Measurements from ENCODE around the gene OR7A5.
"Not testable (repeated sequence)": the region's sequence is repeated elsewhere in the genome, so short reads cannot be mapped to it uniquely, and the experiment has no call there.

The OR7A5 gene

GRCh38 chr19:14798760-14799159, 36.2 kb downstream of the OR7A5 start:
- H3K27me3 ChIP-seq (ENCODE audit: insufficient read depth, low read depth): no peaks in the 10 kb centered on the region; the same call in 1 of the 2 replicates
- H4K20me1 ChIP-seq (ENCODE audit: insufficient read depth): no peaks in the 10 kb centered on the region
- no peak overlapping the region for H3K4me2 ChIP-seq
- H3K4me3 ChIP-seq (IDR thresholded peaks at IDR 0.05; ENCODE audit: insufficient read depth, low read depth, low read length): no peak overlapping the region
- no peak overlapping the region for H2AFZ ChIP-seq (ENCODE audit: low read depth)
- H3K4me1 ChIP-seq (ENCODE audit: low read depth, poor library complexity, severe bottlenecking): no peaks in the 10 kb centered on the region
- H3K27ac ChIP-seq: no peak overlapping the region
- no peaks in the 10 kb centered on the region for H3K36me3 ChIP-seq (ENCODE audit: insufficient read depth)
- H3K79me2 ChIP-seq (ENCODE audit: insufficient read depth, low read depth): no peaks in the 10 kb centered on the region
- H3K9ac ChIP-seq: no peak overlapping the region
- TF ChIP-seq CTCF (conservative IDR thresholded peaks at IDR 0.05; ENCODE audit: low read depth, low read length): no peak

- Histone ChIP-seq H2AFZ (ENCODE audit: low read depth) (no peak overlapping the region), H3K4me2 (no peak overlapping the region), H3K27me3 (ENCODE audit: insufficient read depth, low read depth) (no peaks in the 10 kb centered on the region; the same call in 1 of the 2 replicates), H3K27ac (no peak overlapping the region), H4K20me1 (ENCODE audit: insufficient read depth) (no peaks in the 10 kb centered on the region), H3K4me1 (ENCODE audit: low read depth, poor library complexity, severe bottlenecking) (no peaks in the 10 kb centered on the region), H3K36me3 (ENCODE audit: insufficient read depth) (no peaks in the 10 kb centered on the region), H3K9ac (no peak overlapping the region), H3K79me2 (ENCODE audit: insufficient read depth, low read depth) (no peaks in the 10 kb centered on the region), H3K4me3 (IDR thresholded peaks at IDR 0.05; ENCODE audit: insufficient read depth, low read depth, low read length) (no peak overlapping the region)
- no peak for TF ChIP-seq CTCF (conservative IDR thresholded peaks at IDR 0.05; ENCODE audit: low read depth, low read length)
Observed at GRCh38 chr19:14796021-14796420, 39.0 kb downstream of the OR7A5 start.

- H3K79me2 ChIP-seq (ENCODE audit: insufficient read depth, low read depth): no peaks in the 10 kb centered on the region
- H2AFZ ChIP-seq (ENCODE audit: low read depth): no peak overlapping the region
- H3K4me3 ChIP-seq (IDR thresholded peaks at IDR 0.05; ENCODE audit: insufficient read depth, low read depth, low read length): no peak overlapping the region
- no peak overlapping the region for H3K9ac ChIP-seq
- no peaks in the 10 kb centered on the region for H3K4me1 ChIP-seq (ENCODE audit: low read depth, poor library complexity, severe bottlenecking)
- no peak overlapping the region for H3K27ac ChIP-seq
- no peak overlapping the region for H3K4me2 ChIP-seq
- H3K36me3 ChIP-seq (ENCODE audit: insufficient read depth): no peaks in the 10 kb centered on the region
- H4K20me1 ChIP-seq (ENCODE audit: insufficient read depth): no peaks in the 10 kb centered on the region
- TF ChIP-seq CTCF (conservative IDR thresholded peaks at IDR 0.05; ENCODE audit: low read depth, low read length): no peak
- no peaks in the 10 kb centered on the region; the same call in 1 of the 2 replicates for H3K27me3 ChIP-seq (ENCODE audit: insufficient read depth, low read depth)
Observed at GRCh38 chr19:14795078-14795721, 39.8 kb downstream of the OR7A5 start.

DNA sequence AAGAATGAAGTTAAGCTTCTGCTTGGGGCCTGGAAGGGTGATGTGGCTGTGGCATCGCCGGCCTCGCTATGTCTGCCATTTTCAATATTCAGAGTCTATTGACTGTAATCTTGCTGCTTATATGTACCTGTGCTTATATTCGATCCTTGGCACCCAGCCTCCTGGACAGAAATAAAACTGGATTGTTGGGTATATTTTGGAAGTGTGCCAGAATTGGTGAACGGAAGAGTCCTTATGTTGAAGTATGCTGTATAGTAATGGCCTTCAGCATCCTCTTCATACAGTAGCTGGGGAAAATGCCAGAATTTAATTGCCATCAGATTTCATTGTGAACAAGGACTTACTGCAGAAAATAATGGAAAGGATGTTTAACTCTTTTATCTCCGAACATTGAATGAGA, 42.7 kb downstream of the OR7A5 start:
- not testable (repeated sequence) for H3K4me2 ChIP-seq; H3K9ac ChIP-seq; H3K4me1 ChIP-seq (ENCODE audit: low read depth, poor library complexity, severe bottlenecking); H3K79me2 ChIP-seq (ENCODE audit: insufficient read depth, low read depth); H3K4me3 ChIP-seq (IDR thresholded peaks at IDR 0.05; ENCODE audit: insufficient read depth, low read depth, low read length); H4K20me1 ChIP-seq (ENCODE audit: insufficient read depth); H3K27me3 ChIP-seq (ENCODE audit: insufficient read depth, low read depth); H2AFZ ChIP-seq (ENCODE audit: low read depth); H3K36me3 ChIP-seq (ENCODE audit: insufficient read depth); H3K27ac ChIP-seq

DNA sequence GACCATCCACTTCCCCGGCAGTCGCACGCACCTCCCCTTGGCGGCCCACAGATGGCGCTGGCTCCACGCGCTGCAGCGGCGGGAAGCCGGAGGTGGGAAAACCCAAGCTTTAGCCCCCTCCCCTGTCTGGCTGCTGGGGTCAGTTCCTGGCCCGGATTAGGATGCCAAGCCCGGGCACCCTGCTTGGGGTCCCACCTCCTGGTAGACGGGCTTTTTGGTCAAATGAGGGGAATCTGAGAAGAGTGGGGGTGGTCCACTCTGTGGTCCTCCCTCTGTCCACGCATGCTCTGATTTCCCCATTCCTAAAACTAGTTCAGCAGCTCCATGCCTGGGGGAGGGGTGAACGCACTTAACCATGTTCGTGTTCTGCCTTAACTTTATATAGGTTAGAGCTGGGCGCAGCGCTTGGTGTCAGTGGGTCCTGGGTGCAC, 48.5 kb downstream of the OR7A5 start:
- peak; percentile 50 for TF ChIP-seq CTCF (conservative IDR thresholded peaks at IDR 0.05; ENCODE audit: low read depth, low read length)
- H3K4me1 ChIP-seq (ENCODE audit: low read depth, poor library complexity, severe bottlenecking): no peaks in the 10 kb centered on the region
- H3K36me3 ChIP-seq (ENCODE audit: insufficient read depth): no peaks in the 10 kb centered on the region
- no peak overlapping the region for H3K4me3 ChIP-seq (IDR thresholded peaks at IDR 0.05; ENCODE audit: insufficient read depth, low read depth, low read length)
- peaks cover 8% of the 10 kb centered on the region; the same call in 1 of the 2 replicates for H3K27me3 ChIP-seq (ENCODE audit: insufficient read depth, low read depth)
- H2AFZ ChIP-seq (ENCODE audit: low read depth): no peak overlapping the region; the same call in 1 of the 2 replicates
- no peaks in the 10 kb centered on the region for H4K20me1 ChIP-seq (ENCODE audit: insufficient read depth)
- no peak overlapping the region for H3K27ac ChIP-seq
- H3K4me2 ChIP-seq: no peak overlapping the region
- H3K79me2 ChIP-seq (ENCODE audit: insufficient read depth, low read depth): no peaks in the 10 kb centered on the region
- H3K9ac ChIP-seq: no peak overlapping the region

DNA sequence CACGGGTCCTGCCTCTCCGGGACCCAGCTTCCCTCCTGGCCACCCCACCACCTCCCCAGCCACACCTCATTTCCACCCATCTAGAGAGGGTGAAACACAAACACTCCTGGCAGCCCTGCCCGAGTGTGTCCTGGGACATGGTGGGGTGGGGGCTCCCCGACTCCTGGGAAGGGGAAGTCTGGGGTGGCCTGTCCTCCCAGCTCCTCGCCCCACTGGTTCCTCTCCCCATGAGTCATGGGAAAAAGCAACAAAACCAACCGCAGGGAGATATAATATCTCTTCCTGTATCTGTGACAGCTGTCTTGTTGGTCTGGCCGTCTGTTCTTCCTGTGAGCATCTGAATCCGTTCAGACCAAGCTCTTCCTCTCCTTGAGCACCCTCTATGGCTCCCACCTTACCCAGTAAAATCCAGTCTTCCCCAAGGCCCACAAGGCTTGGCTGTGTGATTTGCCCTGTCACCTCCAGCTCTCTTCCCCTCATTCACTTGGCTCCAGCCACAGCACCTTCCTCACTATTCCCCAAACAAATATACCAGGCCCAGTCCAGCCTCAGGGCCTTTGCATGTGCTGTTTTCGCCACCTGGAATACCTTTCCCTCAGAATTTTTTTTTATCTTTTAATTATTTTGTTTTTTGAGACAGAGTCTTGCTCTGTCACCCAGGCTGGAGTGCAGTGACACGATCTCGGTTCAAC, 49.7 kb downstream of the OR7A5 start:
- not testable (repeated sequence) for H3K27me3 ChIP-seq (ENCODE audit: insufficient read depth, low read depth); H3K9ac ChIP-seq; H3K79me2 ChIP-seq (ENCODE audit: insufficient read depth, low read depth); H2AFZ ChIP-seq (ENCODE audit: low read depth); H3K4me3 ChIP-seq (IDR thresholded peaks at IDR 0.05; ENCODE audit: insufficient read depth, low read depth, low read length); H4K20me1 ChIP-seq (ENCODE audit: insufficient read depth); H3K27ac ChIP-seq; H3K36me3 ChIP-seq (ENCODE audit: insufficient read depth); H3K4me1 ChIP-seq (ENCODE audit: low read depth, poor library complexity, severe bottlenecking); H3K4me2 ChIP-seq

- not testable (repeated sequence) for H3K79me2 ChIP-seq (ENCODE audit: insufficient read depth, low read depth); H3K27ac ChIP-seq; H3K27me3 ChIP-seq (ENCODE audit: insufficient read depth, low read depth); H3K4me1 ChIP-seq (ENCODE audit: low read depth, poor library complexity, severe bottlenecking); H2AFZ ChIP-seq (ENCODE audit: low read depth); H4K20me1 ChIP-seq (ENCODE audit: insufficient read depth); H3K9ac ChIP-seq; H3K36me3 ChIP-seq (ENCODE audit: insufficient read depth); H3K4me3 ChIP-seq (IDR thresholded peaks at IDR 0.05; ENCODE audit: insufficient read depth, low read depth, low read length); H3K4me2 ChIP-seq
Observed at GRCh38 chr19:14784730-14785101, 50.3 kb downstream of the OR7A5 start.

Measured in KMS-11 (cell line).